HepG2 (cell line): ENCODE results near the gene KATNA1.

Experiments used
- BHLHE40 ChIP-seq: IDR thresholded peaks from 2 replicates; pipeline ENCODE4 v1.6.1; 2011; ENCODE audit warnings: low read length, improper control_type of control experiment
- CCDC6 ChIP-seq: sonication (generic); formaldehyde crosslinking; IDR thresholded peaks from 2 replicates; pipeline ENCODE4 v1.8.1; 2022; ENCODE audit warnings: mild to moderate bottlenecking, missing genetic modification reagents, moderate library complexity
- EP300 ChIP-seq, 3 experiments: sonication (generic) in 1 of 3; formaldehyde crosslinking in 1 of 3; IDR thresholded peaks; 2 replicates each; pipeline versions ENCODE4 v1.5.1 to v1.6.1; 2011 to 2020; ENCODE audit warnings: low read depth in 2 of 3, low read length in 2 of 3, borderline replicate concordance in 1 of 3, improper control_type of control experiment in 1 of 3, mild to moderate bottlenecking in 1 of 3, missing genetic modification reagents in 1 of 3, moderate library complexity in 1 of 3
- EZH2 ChIP-seq: conservative IDR thresholded peaks from 2 replicates; pipeline ENCODE4 v1.6.1; 2012; ENCODE audit warnings: mild to moderate bottlenecking, low read depth, low read length, moderate library complexity
- KDM5A ChIP-seq: fragments of 200-600 bp; sonication (generic); IDR thresholded peaks from 2 replicates; pipeline ENCODE4 v1.7.0; 2018; ENCODE audit warnings: antibody characterized with exemption, mild to moderate bottlenecking, low read length, borderline replicate concordance
- PRMT3 ChIP-seq: sonication (generic); formaldehyde crosslinking; IDR thresholded peaks from 2 replicates; pipeline ENCODE4 v1.8.1; 2022; ENCODE audit warnings: low read depth, mild to moderate bottlenecking, moderate library complexity, missing genetic modification reagents, borderline replicate concordance
- TAF1 ChIP-seq: sonication (generic); formaldehyde crosslinking; IDR thresholded peaks from 2 replicates; pipeline ENCODE4 v1.4.0; 2020; ENCODE audit warnings: missing genetic modification reagents
- TCF12 ChIP-seq, 2 experiments: fragments of 450-650 bp in 1 of 2; sonication (generic) in 1 of 2; formaldehyde crosslinking in 1 of 2; IDR thresholded peaks; 2 replicates each; pipeline versions ENCODE4 v1.6.1 to v1.8.0; 2017 to 2022; ENCODE audit warnings: antibody characterized with exemption in 1 of 2, mild to moderate bottlenecking in 1 of 2, missing genetic modification reagents in 1 of 2, moderate library complexity in 1 of 2
- TF ChIP-seq, protein P1 (sequence below): sonication (generic); formaldehyde crosslinking; IDR thresholded peaks from 2 replicates; pipeline ENCODE4 v1.5.0; 2020; ENCODE audit warnings: mild to moderate bottlenecking, missing genetic modification reagents, moderate library complexity
- TF ChIP-seq, protein P2 (sequence below), 2 experiments: IDR thresholded peaks; 2 replicates each; pipeline ENCODE4 v1.6.1; 2011 to 2012; ENCODE audit warnings: low read length in 2 of 2, borderline replicate concordance in 1 of 2, low read depth in 1 of 2, mild to moderate bottlenecking in 1 of 2, moderate library complexity in 1 of 2
- TF ChIP-seq, protein P3 (sequence below): sonication (generic); formaldehyde crosslinking; IDR thresholded peaks from 2 replicates; pipeline ENCODE4 v1.4.0; 2020; ENCODE audit warnings: missing genetic modification reagents

DNA sequence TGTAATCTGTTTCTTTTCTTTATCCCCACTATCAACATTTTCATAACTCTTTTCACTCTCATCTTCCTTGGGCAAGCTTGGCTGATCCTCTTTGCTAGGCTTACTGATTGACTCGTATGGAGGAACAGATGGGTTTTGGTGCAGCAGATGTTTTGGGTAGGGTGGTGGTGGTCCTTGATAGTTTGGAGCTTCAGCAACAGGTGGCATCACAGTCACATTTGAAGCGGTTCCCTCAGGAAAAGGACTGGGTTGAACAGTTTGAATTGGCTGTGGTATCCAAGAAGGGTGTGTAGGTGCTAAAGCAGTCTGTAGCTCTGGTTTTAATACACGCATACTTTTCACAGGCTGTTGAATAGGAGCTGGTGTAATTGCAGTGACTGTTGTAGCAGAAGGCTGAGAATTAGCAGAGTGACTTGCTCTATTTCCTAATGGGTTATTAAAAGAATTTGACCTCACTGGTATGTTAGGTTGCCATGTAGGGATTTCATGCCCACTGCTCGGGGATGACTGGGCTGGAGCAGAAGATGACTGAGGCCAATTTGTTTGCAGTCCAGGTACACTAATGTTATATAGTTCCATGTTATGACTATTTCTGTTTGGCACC, 34.8 kb upstream of the KATNA1 start:
- TF ChIP-seq, protein P1, sequence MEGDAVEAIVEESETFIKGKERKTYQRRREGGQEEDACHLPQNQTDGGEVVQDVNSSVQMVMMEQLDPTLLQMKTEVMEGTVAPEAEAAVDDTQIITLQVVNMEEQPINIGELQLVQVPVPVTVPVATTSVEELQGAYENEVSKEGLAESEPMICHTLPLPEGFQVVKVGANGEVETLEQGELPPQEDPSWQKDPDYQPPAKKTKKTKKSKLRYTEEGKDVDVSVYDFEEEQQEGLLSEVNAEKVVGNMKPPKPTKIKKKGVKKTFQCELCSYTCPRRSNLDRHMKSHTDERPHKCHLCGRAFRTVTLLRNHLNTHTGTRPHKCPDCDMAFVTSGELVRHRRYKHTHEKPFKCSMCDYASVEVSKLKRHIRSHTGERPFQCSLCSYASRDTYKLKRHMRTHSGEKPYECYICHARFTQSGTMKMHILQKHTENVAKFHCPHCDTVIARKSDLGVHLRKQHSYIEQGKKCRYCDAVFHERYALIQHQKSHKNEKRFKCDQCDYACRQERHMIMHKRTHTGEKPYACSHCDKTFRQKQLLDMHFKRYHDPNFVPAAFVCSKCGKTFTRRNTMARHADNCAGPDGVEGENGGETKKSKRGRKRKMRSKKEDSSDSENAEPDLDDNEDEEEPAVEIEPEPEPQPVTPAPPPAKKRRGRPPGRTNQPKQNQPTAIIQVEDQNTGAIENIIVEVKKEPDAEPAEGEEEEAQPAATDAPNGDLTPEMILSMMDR, result peak; percentile 3; the same call in 1 of the 2 replicates
- no peak for TF ChIP-seq EP300 (IDR thresholded peaks at IDR 0.05; ENCODE audit: low read depth in 2 of 2, low read length in 2 of 2)
- no peak for TF ChIP-seq EP300 (CRISPR knock-in tag; IDR thresholded peaks at IDR 0.05; ENCODE audit: borderline replicate concordance)
- TF ChIP-seq CCDC6, result no peak
- TF ChIP-seq KDM5A, result no peak
- TF ChIP-seq BHLHE40, result no peak
- no peak for TF ChIP-seq EZH2
- TF ChIP-seq, protein P2, sequence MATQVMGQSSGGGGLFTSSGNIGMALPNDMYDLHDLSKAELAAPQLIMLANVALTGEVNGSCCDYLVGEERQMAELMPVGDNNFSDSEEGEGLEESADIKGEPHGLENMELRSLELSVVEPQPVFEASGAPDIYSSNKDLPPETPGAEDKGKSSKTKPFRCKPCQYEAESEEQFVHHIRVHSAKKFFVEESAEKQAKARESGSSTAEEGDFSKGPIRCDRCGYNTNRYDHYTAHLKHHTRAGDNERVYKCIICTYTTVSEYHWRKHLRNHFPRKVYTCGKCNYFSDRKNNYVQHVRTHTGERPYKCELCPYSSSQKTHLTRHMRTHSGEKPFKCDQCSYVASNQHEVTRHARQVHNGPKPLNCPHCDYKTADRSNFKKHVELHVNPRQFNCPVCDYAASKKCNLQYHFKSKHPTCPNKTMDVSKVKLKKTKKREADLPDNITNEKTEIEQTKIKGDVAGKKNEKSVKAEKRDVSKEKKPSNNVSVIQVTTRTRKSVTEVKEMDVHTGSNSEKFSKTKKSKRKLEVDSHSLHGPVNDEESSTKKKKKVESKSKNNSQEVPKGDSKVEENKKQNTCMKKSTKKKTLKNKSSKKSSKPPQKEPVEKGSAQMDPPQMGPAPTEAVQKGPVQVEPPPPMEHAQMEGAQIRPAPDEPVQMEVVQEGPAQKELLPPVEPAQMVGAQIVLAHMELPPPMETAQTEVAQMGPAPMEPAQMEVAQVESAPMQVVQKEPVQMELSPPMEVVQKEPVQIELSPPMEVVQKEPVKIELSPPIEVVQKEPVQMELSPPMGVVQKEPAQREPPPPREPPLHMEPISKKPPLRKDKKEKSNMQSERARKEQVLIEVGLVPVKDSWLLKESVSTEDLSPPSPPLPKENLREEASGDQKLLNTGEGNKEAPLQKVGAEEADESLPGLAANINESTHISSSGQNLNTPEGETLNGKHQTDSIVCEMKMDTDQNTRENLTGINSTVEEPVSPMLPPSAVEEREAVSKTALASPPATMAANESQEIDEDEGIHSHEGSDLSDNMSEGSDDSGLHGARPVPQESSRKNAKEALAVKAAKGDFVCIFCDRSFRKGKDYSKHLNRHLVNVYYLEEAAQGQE (IDR thresholded peaks at IDR 0.05; ENCODE audit: borderline replicate concordance in 1 of 2, low read depth in 1 of 2, low read length in 2 of 2), result no peak
- no peak for TF ChIP-seq TCF12 (IDR thresholded peaks at IDR 0.05)
- TF ChIP-seq TCF12 (CRISPR knock-in tag; IDR thresholded peaks at IDR 0.05), result no peak
- TF ChIP-seq TAF1 (CRISPR knock-in tag), result no peak
- TF ChIP-seq, protein P3, sequence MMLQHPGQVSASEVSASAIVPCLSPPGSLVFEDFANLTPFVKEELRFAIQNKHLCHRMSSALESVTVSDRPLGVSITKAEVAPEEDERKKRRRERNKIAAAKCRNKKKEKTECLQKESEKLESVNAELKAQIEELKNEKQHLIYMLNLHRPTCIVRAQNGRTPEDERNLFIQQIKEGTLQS (CRISPR knock-in tag), result no peak
- no peak for TF ChIP-seq PRMT3 (CRISPR knock-in tag)
